DND-41 (cell line): ENCODE results near the gene MMP13.
"Not testable (repeated sequence)": the region's sequence is repeated elsewhere in the genome, so short reads cannot be mapped to it uniquely, and the experiment has no call there.

Source experiments
- ATAC-seq: fragments of 200-7000 bp; cut with Tn5 transposase; 3 replicates; pipeline ENCODE4 v1.9.1; 2021; ENCODE audit warnings: low read depth; ENCODE audit not compliant: insufficient read depth
- DNase-seq: peaks from one replicate; pipeline ENCODE4 v3.0.0-alpha.2; 2020
- H2AFZ ChIP-seq: 2 replicates; pipeline ENCODE4 v1.6.0; 2012; ENCODE audit warnings: low read depth, low read length
- H3K27ac ChIP-seq: 2 replicates; pipeline ENCODE4 v1.5.1; 2012; ENCODE audit warnings: low read length, inconsistent platforms
- H3K27me3 ChIP-seq: fragments of 200-600 bp; sonication (generic); 2 replicates; pipeline ENCODE4 v1.6.0; 2012; ENCODE audit warnings: low read length, mild to moderate bottlenecking, inconsistent platforms; ENCODE audit not compliant: insufficient read depth, poor library complexity
- H3K36me3 ChIP-seq: 2 replicates; pipeline ENCODE4 v1.5.1; 2012; ENCODE audit warnings: low read length, inconsistent platforms; ENCODE audit not compliant: insufficient read depth
- H3K4me1 ChIP-seq: 2 replicates; pipeline ENCODE4 v1.5.1; 2012; ENCODE audit warnings: mild to moderate bottlenecking, low read length; ENCODE audit not compliant: insufficient read depth
- H3K4me2 ChIP-seq: 2 replicates; pipeline ENCODE4 v1.6.0; 2012; ENCODE audit warnings: mild to moderate bottlenecking, moderate library complexity, low read length, inconsistent platforms; ENCODE audit not compliant: insufficient read depth
- H3K4me3 ChIP-seq, 2 experiments: fragments of 200-600 bp in 1 of 2; shearing (Covaris generic) in 1 of 2; 2 replicates each; pipeline ENCODE4 v1.5.1; 2012 to 2016; ENCODE audit warnings: inconsistent platforms in 2 of 2, low read length in 2 of 2, mild to moderate bottlenecking in 2 of 2, low read depth in 1 of 2, moderate library complexity in 1 of 2
- H3K79me2 ChIP-seq: 2 replicates; pipeline ENCODE4 v1.6.0; 2012; ENCODE audit warnings: low read length, inconsistent platforms; ENCODE audit not compliant: insufficient read depth
- H3K9ac ChIP-seq: 2 replicates; pipeline ENCODE4 v1.6.0; 2012; ENCODE audit warnings: low read depth, mild to moderate bottlenecking, inconsistent platforms, low read length, moderate library complexity
- H3K9me3 ChIP-seq: 2 replicates; pipeline ENCODE4 v1.5.1; 2012; ENCODE audit warnings: low read length, moderate library complexity, mild to moderate bottlenecking, inconsistent platforms; ENCODE audit not compliant: insufficient read depth, severe bottlenecking
- H4K20me1 ChIP-seq: 2 replicates; pipeline ENCODE4 v1.6.0; 2012; ENCODE audit warnings: low read length; ENCODE audit not compliant: insufficient read depth
- EZH2 ChIP-seq: IDR thresholded peaks from 3 replicates; pipeline ENCODE4 v1.6.1; 2012; ENCODE audit warnings: borderline replicate concordance, low read depth, mild to moderate bottlenecking, moderate library complexity, low read length, inconsistent platforms; ENCODE audit not compliant: severe bottlenecking
- TF ChIP-seq, protein P1 (sequence below): IDR thresholded peaks from 2 replicates; pipeline ENCODE4 v1.5.1; 2012; ENCODE audit warnings: borderline replicate concordance, low read length, moderate library complexity, mild to moderate bottlenecking; ENCODE audit not compliant: poor library complexity, severe bottlenecking; ENCODE audit errors: extremely low read depth

The MMP13 gene

DNA sequence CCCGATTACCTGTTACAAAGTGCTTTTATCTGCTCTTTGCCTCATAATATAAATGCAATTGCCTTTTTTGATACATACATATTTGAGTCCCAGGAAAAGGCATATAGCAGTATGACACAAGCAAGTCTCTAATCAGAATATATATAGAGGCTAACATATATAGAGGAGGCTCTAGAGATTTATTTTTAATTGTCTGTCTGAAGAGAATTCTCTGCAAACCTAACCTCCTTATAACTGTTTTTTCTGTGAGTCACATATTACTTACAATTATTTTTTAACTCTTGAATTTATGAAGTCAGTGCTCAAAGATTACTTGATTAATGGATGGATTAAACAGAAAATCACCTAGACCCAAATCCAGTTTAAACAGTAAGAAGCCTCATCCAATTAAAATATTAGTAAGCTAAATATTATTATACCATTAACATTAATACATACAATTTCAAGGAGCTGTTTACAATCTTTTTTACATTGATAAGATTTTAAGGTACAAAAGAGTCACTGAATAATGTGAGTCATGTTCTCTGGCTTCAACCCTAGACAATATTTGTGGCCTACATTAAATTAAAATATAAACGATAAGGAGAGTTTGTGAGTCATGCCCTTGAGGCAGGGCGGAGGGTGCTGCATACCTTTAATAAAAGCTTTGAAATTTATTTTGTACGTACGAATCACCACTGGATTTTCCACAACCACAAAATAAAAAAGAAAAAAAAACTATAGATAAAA is 19.2 kb upstream of the MMP13 start:
- DNase-seq (no peak), ATAC-seq (no peak)
- Histone ChIP-seq H3K4me3 (no peak overlapping the region), H3K27me3 (peaks cover 3% of the 10 kb centered on the region), H3K4me1 (no peaks in the 10 kb centered on the region), H2AFZ (no peak overlapping the region), H3K9me3 (no peaks in the 10 kb centered on the region), H3K36me3 (no peaks in the 10 kb centered on the region), H3K9ac (no peak overlapping the region), H4K20me1 (no peaks in the 10 kb centered on the region), H3K4me2 (no peak overlapping the region), H3K27ac (no peak overlapping the region), H3K79me2 (no peaks in the 10 kb centered on the region)
- no peak for TF ChIP-seq EZH2
- TF ChIP-seq, protein P1, sequence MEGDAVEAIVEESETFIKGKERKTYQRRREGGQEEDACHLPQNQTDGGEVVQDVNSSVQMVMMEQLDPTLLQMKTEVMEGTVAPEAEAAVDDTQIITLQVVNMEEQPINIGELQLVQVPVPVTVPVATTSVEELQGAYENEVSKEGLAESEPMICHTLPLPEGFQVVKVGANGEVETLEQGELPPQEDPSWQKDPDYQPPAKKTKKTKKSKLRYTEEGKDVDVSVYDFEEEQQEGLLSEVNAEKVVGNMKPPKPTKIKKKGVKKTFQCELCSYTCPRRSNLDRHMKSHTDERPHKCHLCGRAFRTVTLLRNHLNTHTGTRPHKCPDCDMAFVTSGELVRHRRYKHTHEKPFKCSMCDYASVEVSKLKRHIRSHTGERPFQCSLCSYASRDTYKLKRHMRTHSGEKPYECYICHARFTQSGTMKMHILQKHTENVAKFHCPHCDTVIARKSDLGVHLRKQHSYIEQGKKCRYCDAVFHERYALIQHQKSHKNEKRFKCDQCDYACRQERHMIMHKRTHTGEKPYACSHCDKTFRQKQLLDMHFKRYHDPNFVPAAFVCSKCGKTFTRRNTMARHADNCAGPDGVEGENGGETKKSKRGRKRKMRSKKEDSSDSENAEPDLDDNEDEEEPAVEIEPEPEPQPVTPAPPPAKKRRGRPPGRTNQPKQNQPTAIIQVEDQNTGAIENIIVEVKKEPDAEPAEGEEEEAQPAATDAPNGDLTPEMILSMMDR, result no peak

- not testable (repeated sequence) for H2AFZ ChIP-seq, DNase-seq, ATAC-seq, H3K4me3 ChIP-seq, H3K4me1 ChIP-seq, H3K9me3 ChIP-seq, H3K79me2 ChIP-seq, H4K20me1 ChIP-seq, H3K27me3 ChIP-seq, H3K27ac ChIP-seq, H3K4me2 ChIP-seq, H3K9ac ChIP-seq, H3K36me3 ChIP-seq
Observed at GRCh38 chr11:102973698-102974097, 18.2 kb upstream of the MMP13 start.

- no peaks in the 10 kb centered on the region for H4K20me1 ChIP-seq
- H3K4me3 ChIP-seq, result no peak overlapping the region
- no peak overlapping the region for H3K9ac ChIP-seq
- TF ChIP-seq, protein P1, result no peak
- TF ChIP-seq EZH2, result no peak
- no peak overlapping the region for H3K27ac ChIP-seq
- H3K27me3 ChIP-seq, result peaks cover 3% of the 10 kb centered on the region
- ATAC-seq (no peak), DNase-seq (no peak)
- no peak overlapping the region for H2AFZ ChIP-seq
- no peaks in the 10 kb centered on the region for H3K36me3 ChIP-seq
- no peaks in the 10 kb centered on the region for H3K9me3 ChIP-seq
- no peak overlapping the region for H3K4me2 ChIP-seq
- no peaks in the 10 kb centered on the region for H3K79me2 ChIP-seq
- no peaks in the 10 kb centered on the region for H3K4me1 ChIP-seq
Observed at GRCh38 chr11:102972853-102973252, 17.3 kb upstream of the MMP13 start.

GRCh38 chr11:102971766-102972165 is 16.2 kb upstream of the MMP13 start:
- no peak for DNase-seq
- Histone ChIP-seq H3K9me3 (no peaks in the 10 kb centered on the region), H3K4me2 (no peak overlapping the region), H3K27me3 (peaks cover 3% of the 10 kb centered on the region), H3K27ac (no peak overlapping the region), H4K20me1 (no peaks in the 10 kb centered on the region), H2AFZ (no peak overlapping the region), H3K36me3 (no peaks in the 10 kb centered on the region), H3K79me2 (no peaks in the 10 kb centered on the region), H3K9ac (no peak overlapping the region), H3K4me3 (no peak overlapping the region), H3K4me1 (no peaks in the 10 kb centered on the region)
- ATAC-seq, result no peak
- TF ChIP-seq, protein P1, result no peak
- TF ChIP-seq EZH2, result no peak
